ENCODE data around the gene HECTD4.
"Not testable (repeated sequence)": the region's sequence is repeated elsewhere in the genome, so short reads cannot be mapped to it uniquely, and the experiment has no call there.

Gene HECTD4

GRCh38 chr12:112112409-112113133 lies 269.7 kb downstream of the HECTD4 start:
- FAIRE-seq, result no peak

DNA sequence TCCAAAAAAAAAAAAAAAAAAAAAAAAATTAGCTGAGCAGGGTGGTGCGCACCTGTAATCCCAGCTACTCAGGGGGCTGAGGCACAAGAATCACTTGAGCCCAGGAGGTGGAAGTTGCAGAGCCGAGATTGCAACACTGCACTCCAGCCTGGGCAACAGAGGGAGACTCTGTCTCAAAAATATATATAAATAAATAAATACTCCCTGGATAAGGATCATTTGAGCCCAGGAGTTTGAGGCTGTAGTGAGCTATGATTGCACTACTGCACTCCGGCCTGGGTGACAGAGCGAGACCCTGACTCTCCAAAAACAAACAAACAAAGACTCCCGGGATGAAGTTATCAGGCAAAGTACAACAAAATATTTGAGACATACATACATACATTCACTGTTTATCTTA lies 270.3 kb downstream of the HECTD4 start:
- FAIRE-seq, result no peak

GRCh38 chr12:112110787-112111662 lies 271.2 kb downstream of the HECTD4 start:
- not testable (repeated sequence) for FAIRE-seq
